Activated T-helper 1 cell treated with anti-CD3 and anti-CD28 coated beads, Interleukin-2, amount 50 U/mL, for 16 hours (primary cell): ENCODE measurements around the gene KANSL1.

Source experiments
- DNase-seq, 2 donors: peaks; one replicate each; pipeline ENCODE4 v3.0.0-alpha.2; 2020; ENCODE audit warnings: low read depth in 1 of 2, low spot score in 1 of 2

KANSL1 gene

GRCh38 chr17:46002973-46003316 is 190.3 kb downstream of the KANSL1 start:
- no peak for DNase-seq

GRCh38 chr17:46002311-46002972 is 190.8 kb downstream of the KANSL1 start:
- peak; percentile 50 to 56 for DNase-seq

GRCh38 chr17:46001390-46002310 is 191.6 kb downstream of the KANSL1 start:
- DNase-seq: no peak

- DNase-seq: no peak
Measured at GRCh38 chr17:46000757-46001156, 192.5 kb downstream of the KANSL1 start.

- DNase-seq: no peak
Measured at GRCh38 chr17:46000292-46000691, 192.9 kb downstream of the KANSL1 start.

- DNase-seq: no peak
Measured at GRCh38 chr17:45999900-46000290, 193.3 kb downstream of the KANSL1 start.

- no peak for DNase-seq
Measured at GRCh38 chr17:45998987-45999899, 194.0 kb downstream of the KANSL1 start, which contains the start of gene STH. Gene STH, plus strand, starts transcription at chr17:45999250. Its CDS starts 30 bp downstream, at chr17:45999280.

GRCh38 chr17:45997624-45998023 is 195.6 kb downstream of the KANSL1 start:
- DNase-seq: no peak

GRCh38 chr17:45997166-45997565 is 196.1 kb downstream of the KANSL1 start:
- DNase-seq: no peak

GRCh38 chr17:45996282-45996937 is 196.8 kb downstream of the KANSL1 start:
- DNase-seq: no peak

GRCh38 chr17:45995627-45996270 is 197.5 kb downstream of the KANSL1 start:
- DNase-seq: no peak

- DNase-seq: no peak
Measured at GRCh38 chr17:45994987-45995386, 198.2 kb downstream of the KANSL1 start.

GRCh38 chr17:45993962-45994627 is 199.1 kb downstream of the KANSL1 start:
- DNase-seq: no peak

GRCh38 chr17:45992904-45993303 is 200.3 kb downstream of the KANSL1 start:
- DNase-seq: no peak

GRCh38 chr17:45992175-45992574 is 201.1 kb downstream of the KANSL1 start:
- no peak for DNase-seq

GRCh38 chr17:45991341-45991740 is 201.9 kb downstream of the KANSL1 start:
- DNase-seq: no peak

GRCh38 chr17:45990886-45991285 is 202.3 kb downstream of the KANSL1 start:
- DNase-seq: no peak

GRCh38 chr17:45989759-45990158 is 203.5 kb downstream of the KANSL1 start:
- DNase-seq: no peak

GRCh38 chr17:45987706-45988105 is 205.5 kb downstream of the KANSL1 start:
- no peak for DNase-seq

GRCh38 chr17:45986056-45986455 is 207.2 kb downstream of the KANSL1 start:
- DNase-seq: no peak
